Inferior parietal cortex (tissue), 1 donor: ENCODE results near the gene SNRNP70.

Experiments
- DNase-seq: peaks from one replicate; pipeline ENCODE4 v3.0.0-alpha.2; 2016; ENCODE audit errors: extremely low spot score

SNRNP70 gene

GRCh38 chr19:49064029-49064629, 21.1 kb upstream of the SNRNP70 start:
- DNase-seq, result no peak

GRCh38 chr19:49064768-49065611, 20.3 kb upstream of the SNRNP70 start, which contains the start of gene NTF4:
NTF4 (minus strand) TSS chr19:49064818; CDS start chr19:49061997, 2,821 bp downstream.
- DNase-seq, result no peak

- no peak for DNase-seq
Measured at GRCh38 chr19:49065905-49066512, 19.2 kb upstream of the SNRNP70 start.

GRCh38 chr19:49067554-49067953, 17.7 kb upstream of the SNRNP70 start:
- DNase-seq, result no peak

- no peak for DNase-seq
Measured at GRCh38 chr19:49069026-49069425, 16.2 kb upstream of the SNRNP70 start.

- DNase-seq, result no peak
Measured at GRCh38 chr19:49070416-49070815, 14.8 kb upstream of the SNRNP70 start.

- no peak for DNase-seq
Measured at GRCh38 chr19:49071860-49072547, 13.2 kb upstream of the SNRNP70 start.

GRCh38 chr19:49073514-49074378, 11.5 kb upstream of the SNRNP70 start:
- no peak for DNase-seq

- DNase-seq, result peak; percentile 15
Measured at GRCh38 chr19:49074869-49075268, 10.4 kb upstream of the SNRNP70 start.

GRCh38 chr19:49080392-49080791, 4.9 kb upstream of the SNRNP70 start:
- DNase-seq, result no peak

- DNase-seq, result no peak
Measured at GRCh38 chr19:49081273-49081672, 4.0 kb upstream of the SNRNP70 start.

GRCh38 chr19:49084206-49085019, 838 bp upstream of the SNRNP70 start:
- no peak for DNase-seq

GRCh38 chr19:49085868-49086232, 599 bp downstream of the SNRNP70 start:
- DNase-seq, result no peak

GRCh38 chr19:49086296-49086695, 1.0 kb downstream of the SNRNP70 start:
- DNase-seq, result no peak

GRCh38 chr19:49091391-49092038, 6.3 kb downstream of the SNRNP70 start:
- DNase-seq, result no peak

GRCh38 chr19:49092686-49093085, 7.4 kb downstream of the SNRNP70 start:
- no peak for DNase-seq

- no peak for DNase-seq
Measured at GRCh38 chr19:49094505-49095482, 9.5 kb downstream of the SNRNP70 start.

- DNase-seq, result peak; percentile 91
Measured at GRCh38 chr19:49097453-49098288, 12.4 kb downstream of the SNRNP70 start.
